Fibroblast of the conjunctiva (primary cell): ENCODE results near the gene HK3.

Experiments used
- DNase-seq: peaks from one replicate; pipeline ENCODE4 v3.0.0-alpha.2; 2010; ENCODE audit warnings: low read depth

HK3 gene

DNA sequence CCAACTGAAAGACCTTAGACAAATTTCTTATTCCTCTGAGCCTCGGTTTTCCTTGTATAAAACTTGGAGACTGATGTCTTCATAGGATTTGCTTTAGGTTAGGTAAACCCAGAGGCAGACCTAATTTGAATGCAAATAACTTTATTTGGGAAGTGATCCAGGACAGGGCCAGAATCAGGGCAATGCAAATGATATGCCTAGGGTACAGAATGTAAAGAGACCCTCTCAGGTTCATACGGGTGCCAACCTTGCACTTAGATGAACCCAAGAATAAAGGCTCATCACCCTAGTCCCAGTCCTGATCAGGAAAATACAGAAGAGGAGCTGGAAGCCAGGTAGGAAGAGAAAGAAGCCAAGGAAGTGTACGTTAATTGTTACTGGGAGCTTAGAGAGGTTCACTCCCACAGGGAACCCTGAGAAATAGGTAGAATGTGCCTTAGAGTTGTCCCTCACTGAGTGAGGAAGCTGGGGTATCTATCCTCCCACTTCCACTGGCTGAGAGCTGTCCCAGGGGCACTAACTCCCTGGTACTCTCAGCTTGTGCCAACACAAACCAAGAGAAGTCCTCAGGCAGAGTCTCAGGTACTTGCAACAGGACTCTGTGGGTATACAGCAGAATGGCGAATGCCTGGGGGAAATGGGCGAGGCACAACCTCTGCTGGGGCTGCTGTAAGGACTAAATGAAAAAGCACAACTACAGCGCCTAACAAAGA, 3.1 kb upstream of the HK3 start:
- DNase-seq: no peak

DNA sequence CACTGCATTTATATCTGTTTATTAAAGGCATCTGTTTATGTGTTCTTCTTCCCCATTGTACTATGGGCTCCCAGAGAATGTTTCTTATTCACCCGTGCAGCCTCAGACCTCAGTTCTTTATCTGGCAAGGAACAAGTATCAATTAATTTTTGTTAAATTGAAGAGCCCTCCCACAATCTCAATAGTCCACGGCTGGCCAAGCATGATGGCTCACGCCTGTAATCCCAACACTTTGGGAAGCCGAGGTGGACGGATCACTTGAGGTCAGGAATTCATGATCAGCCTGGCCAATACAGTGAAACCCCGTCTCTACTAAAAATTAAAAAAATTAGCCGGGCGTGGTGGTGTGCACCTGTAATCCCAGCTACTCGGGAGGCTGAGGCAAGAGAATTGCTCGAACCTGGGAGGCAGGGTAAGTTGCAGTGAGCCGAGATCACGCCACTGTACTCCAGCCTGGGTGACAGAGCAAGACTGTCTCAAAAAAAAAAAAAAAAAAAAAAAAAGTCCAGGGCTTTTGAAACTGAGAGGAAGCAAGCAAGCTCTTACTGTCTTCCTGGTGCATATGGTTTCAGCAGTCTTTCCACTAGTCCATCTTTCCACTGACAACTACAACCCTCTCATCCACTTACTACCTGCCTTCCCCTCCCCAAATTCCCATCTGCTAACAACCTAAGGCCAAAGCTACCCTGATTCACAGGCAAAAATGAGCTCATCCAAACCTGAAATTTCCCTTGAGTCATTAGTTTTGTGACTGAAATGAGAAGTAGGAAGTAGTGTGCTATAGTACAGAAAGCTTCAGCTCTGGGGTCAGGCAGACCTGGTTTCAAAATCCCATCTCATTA, 2.3 kb upstream of the HK3 start:
- DNase-seq: no peak

DNA sequence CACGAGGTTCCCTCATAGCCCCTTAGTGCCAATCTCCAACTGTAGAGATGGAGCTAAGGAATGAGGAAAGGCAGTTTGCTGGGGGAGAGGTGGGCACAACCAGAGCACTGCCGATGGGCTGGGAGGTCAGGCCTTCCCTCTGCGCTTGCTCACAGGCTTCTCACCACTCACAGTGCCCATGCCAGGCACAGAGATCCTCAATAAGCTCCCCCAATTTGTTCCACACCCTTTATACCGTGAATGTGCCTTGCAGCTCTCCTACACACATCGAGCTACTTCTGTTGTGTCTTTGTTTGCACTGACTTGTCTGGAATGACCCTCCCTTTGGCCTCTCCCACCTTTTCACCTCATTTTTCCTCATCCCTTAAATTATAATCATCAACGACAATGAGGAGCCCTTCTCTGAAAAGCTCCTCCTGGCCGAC, 1.6 kb upstream of the HK3 start:
- no peak for DNase-seq

DNA sequence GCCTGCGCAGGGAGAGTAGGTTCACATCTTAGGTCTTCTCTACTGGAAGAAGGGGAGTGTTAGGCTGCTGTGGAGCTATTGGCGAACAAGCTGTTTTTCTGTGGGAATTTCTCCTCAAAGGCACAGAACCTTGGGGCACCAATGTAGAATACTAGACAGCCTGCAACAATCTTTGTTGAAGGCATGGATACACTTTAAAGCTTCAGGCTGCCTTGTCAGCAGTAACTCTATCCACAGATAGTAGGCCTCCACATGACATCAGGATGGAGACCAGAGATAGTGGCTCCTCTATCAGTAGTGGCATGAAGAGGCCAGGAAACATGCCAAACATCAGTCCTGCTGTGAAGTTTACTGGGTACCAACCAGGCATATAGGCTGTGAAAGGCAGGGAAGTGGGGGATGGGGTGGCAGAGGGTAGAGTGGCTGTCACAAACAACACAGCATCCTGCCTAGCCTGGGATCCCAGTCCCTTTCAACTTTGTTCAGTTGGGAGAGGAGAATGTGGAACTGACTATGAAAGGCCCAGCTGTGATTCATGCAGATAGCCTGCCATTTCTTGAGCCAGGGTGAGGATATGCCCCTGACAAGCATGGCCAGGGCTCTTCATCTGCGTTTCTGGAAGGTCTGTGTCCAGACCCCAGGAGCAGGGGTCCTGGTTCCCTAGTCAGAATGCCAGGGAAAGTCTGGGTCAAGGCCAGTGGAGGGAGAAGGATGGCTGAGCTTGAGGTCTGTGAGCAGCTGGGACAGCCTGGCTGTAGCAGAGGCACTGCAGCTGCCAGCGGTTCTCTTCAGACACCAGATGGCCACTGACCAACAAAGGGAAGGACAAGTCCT, 1.0 kb upstream of the HK3 start:
- DNase-seq: no peak

DNA sequence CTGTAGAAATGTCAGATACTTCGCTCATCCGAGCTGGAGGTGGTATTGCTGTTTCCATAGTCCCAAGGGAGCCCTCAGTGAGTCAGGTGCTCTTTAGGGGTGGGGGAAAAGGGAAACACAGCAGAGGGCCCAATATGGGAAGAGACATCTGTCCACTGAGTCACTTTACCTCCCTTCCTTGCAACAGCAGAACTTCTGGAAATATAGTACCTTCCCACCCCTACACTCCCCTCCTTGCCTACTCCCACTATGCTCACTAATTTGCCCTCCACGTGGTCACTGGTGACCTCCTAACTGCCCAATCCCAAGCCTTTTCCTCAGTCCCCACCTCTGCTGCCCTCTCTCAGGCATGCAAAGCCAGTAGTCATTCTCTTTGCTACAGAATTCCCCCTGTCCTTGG, 1.9 kb downstream of the HK3 start:
- no peak for DNase-seq

DNA sequence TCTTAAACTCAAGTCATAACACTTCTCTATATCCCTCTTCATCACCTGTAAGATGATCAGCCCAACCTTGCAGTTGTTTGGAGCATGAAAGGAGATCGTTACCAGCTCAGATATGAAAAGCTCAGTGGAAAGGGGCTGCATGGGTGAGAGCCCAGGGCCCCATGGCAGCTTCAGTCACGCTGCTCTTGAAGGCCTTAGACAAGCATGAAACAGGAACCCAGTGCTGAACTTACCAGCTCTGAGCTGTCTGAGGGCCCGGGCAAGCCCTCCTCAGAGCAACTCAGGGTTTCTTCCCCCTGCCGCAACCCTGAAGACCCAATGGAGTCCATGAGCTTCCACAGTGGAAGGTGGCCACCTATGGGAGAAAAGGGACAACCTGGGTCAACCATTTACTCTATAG, 3.3 kb downstream of the HK3 start:
- DNase-seq: no peak

DNA sequence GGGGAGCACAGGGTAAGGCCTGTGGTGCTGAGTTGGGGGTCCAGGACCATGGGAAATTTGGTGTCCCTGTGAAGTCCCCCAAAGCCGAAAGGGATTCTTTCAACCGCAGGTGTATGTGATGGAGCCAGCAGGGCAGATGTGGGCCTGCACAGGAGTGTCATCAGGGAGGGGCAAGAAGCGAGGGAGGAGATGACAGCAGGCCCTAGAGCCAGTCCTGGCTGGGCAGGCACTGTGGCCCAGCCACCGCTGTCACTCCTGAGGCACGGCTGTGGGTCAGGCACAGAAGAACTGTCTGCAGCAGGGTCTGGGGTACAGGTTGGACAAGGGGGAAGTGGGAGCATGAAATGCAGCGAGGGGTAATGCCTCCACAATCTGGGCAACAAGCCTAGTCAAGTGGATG, 4.8 kb downstream of the HK3 start:
- no peak for DNase-seq

DNA sequence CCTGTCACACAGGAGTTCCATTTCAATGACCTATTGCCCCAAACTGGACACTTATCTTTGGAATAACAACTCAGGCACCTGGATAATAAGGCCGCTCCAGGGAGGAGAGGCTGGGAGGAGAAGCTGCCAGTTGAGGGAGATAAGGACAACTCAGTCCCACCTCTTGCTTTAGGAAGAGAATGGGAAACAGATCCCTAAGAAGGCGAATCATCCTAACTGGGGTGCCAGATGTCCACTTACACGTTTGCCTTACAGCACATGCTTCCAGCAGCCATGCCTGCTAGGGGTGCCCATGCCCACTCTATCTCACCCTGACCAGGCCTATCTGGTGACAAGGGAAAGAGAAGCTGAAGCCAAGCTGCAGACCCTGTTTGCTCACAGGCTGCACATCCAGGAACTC, 6.5 kb downstream of the HK3 start:
- no peak for DNase-seq

DNA sequence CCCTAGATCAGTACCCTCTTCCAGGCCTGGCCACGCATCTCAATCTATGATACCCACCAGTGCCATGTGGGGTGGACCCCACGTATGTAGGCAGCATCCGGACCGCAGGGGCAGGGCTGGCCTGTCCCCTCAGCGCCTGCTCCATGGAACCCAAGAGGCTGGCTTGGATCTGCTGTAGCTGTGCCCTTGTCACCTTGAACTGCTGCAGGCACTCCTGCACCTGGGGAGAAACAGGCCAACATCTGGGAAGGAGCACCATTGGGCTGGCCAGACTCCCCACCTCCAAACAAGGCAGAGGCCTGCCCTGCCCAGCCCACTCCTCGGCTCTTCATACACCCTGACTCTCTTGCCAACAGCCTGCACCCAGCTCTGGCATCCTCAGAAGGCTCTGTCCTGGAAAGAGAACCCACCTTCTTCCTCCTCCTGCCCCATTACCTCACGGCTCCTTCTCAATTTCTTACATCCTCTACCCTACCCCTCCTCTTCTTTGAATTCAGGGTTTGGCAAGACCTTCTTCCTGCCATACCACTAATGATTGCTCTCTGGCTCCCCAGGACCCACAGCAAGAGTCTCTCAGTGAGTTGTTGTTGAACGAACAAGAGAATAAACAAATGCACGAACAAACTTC, 7.7 kb downstream of the HK3 start:
- no peak for DNase-seq

DNA sequence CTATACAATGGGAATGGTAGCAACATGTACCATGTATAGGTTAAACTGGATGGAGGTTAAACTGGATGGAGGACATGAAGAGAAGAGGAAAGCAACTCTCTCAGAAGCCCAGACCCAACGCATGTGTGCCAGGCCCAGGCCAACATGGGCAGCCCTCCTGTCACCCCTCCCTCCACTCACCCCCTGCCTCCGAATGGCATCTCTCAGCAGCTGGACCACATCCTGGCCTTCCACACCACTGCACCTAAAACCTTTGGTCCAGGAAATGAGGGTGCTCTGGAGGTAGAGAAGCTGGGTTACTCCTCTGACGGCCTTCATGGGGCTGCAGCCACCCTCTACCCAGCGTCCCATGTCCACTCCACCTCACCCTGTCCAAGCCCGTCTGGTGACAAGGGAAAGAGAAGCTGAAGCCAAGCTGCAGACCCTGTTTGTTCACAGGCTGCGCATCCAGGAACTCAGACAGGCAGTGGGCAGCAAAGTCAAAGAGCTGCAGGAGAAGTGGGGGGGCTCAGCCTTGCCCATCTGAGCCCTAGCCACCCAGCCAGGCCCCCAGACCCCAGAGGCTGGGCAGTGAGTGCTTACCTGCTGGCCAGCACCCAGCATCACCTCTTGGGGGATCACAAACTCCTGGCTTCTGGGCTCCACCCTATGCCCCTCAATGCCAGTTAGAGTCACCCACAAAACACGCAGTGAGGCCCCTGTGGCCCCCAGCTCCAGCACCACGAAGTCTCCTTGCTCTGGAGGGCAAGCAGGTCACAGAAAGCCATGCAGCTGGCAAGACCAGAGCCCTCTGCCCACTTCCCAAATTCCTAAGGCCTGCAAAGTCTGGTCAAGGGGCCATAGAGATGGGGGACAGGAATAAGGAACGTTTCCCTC, 8.5 kb downstream of the HK3 start:
- no peak for DNase-seq

DNA sequence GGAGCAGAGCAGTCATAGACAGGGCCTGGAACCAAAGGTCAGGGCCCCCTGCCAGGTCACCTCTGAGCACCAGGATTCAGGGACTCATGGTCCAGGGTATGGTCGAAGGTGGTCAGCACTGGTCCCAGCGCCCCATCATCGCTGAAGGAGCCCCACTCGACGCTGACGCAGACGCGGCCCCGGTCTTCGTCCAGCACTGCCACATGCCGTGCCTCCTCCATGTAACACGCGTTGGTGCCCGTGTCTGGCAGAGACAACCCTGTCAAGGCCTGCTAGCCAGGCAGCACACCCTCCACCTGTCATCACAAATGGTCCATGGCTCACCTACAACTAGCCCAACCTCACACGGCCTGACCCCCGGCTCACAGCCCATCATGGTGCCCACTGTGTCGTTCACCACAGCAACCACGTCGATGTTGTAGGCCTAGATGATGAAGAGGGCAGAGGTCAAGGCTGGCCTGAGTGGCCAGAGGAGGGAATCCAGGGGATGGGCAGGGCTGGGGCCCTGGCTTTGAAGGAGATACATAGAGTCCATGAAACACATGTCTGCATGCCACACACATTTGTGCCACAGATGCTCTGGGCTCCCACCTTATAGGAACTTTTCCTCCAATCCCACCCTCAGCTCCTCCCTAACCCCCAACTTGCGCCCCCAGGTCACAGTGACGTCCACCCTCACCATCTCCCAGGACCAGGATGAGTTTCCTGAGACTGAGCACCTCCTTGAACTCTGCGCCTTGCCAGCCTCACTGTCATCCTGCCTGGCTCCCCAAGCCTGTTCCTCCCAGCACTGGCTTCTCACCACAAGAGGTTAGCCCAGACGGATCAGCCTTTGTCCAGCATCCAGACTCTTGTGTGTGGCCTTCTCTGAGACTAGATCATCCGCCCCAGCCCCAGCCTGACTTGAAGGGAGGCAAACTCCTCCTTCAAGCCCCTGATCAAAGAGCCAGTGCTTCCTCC, 9.5 kb downstream of the HK3 start:
- no peak for DNase-seq

DNA sequence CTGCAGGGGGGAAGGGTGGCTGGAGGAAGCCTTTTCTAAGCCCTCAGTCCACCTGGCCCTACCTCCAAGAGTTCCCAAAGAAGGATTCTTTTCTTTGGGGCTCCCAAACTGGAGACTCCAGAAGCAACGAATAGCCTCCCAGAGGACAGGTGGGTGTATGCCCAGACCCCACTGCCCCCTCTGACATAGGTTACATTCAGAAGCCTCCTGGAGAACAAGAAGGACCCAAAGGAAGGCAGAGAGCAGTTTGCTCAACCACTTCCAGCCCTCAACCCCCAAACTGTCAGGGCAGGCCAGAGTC, 10.3 kb downstream of the HK3 start:
- no peak for DNase-seq

DNA sequence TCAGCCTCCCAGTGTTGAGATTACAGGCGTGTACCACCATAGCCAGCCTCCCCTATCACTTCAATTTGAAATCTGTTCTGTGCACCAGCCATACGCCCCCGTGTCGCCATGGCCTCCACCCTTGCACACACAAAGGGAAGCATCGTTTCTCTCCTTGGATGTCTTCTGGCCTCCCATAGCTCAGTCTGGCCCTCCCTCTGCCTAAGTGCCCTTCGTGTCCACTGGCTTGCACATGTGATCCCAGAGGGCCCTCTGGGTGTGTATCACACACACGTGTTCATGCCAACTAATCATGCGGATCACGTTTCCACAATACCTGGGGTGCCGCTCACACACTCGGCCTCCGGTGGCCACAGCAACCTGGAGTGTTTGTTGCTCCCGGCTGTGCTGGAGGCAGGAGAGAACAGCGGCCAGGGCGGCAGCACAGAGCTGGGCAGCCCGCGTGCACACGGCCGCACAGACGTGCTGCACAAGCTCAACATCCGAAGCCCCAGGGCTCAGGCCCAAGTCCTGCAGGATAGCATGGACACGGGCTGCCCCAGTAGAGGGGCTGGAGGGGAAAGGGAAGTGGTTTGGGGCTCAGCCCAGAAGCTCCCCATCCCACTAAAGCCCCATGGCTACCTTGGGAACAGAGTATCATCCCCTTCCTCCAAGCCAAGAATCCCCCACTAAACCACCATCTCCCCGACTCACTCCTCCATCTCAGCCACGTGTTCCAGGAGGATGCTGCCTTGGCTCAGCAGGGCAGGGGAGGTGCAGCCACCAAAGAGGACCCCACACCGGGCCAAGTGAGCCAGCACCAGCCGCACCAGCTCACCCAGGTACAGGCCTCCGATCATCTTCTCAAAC, 10.9 kb downstream of the HK3 start:
- no peak for DNase-seq

DNA sequence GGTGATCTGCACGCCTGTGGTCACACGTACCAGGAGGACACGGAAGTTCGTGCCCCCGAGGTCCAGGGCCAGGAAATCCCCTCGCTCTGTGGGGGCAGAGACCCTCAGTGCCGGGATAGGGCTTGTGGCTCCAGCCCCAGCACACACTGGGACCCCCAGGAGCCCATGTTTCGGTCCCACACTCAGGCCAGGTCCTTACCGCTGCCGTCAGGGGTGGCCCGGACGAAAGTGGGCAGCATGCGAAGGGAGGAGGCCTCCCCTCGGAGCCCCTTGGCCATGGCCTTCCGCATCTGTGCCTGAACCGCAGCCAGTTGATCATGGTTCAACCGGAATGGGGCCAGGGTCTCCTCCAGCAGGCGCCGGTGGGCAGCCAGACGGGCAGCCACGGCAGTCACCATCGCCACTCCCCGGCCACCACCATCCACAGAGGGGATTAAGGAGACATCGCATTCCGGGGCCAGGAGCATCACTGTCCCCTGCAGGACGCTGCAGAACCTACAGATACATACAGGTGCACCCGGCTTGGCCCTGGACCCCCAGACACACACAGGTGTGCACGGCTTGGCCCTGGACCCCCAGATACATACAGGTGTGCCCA, 11.8 kb downstream of the HK3 start:
- DNase-seq: no peak

DNA sequence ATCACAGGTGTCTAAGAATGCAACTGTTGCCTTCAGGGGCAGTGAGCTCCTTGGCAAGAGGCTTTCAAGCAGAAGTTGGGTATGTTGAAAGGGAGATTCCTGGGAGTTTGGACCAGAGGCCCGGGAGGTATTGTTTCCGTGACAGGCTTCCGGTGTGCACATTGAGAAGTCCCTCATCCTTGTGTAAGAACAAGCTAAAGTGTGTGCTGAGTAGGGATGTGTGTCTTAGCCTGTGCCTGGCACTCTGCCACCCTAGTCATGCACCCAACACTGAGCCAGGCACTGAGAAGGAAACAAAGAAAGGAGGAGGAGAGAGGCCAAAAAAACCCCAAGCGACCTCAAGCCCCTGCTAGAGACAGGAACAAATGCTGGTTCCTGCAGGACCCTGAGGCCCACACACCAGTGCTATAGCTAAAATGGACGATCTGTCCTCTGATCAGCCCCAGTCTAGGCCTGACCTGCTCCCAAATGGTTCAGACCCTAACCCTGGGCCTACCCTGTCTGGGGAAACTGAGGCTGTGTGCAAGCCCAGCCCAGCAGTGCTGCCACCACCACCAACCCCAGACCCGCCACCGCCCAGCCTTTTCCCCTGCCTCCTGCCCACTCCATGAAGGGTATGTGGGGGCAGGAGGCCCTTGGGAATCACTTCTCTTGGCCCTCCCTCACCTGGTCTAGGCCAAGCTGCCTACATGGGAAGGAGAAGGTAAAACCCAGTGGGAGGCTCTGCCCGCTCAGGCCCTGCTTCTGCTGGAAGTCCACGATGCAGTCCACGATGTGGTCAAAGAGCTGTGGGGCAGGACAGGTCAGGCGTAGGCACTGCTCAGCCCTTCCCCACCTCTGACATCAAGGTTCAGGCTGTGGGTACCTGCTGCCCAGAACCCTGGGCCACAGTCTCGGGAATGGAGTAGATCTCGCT, 12.6 kb downstream of the HK3 start:
- DNase-seq: no peak

DNA sequence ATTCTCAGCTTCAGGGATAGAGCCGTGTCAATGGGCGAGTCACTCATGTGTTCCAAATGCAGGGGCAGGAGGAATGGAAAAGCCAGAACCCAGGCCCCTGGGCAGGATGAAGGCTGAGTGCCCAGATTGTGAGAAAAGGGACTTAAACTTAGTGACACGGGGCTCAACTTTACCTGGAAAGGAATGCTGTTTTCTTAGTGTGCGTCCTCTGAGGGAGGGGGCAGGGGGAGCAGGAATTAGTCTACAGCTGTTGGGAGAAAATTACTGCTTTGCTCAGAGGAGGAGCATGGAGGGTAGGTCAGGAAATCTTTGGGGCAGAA, 14.6 kb downstream of the HK3 start:
- DNase-seq: no peak

DNA sequence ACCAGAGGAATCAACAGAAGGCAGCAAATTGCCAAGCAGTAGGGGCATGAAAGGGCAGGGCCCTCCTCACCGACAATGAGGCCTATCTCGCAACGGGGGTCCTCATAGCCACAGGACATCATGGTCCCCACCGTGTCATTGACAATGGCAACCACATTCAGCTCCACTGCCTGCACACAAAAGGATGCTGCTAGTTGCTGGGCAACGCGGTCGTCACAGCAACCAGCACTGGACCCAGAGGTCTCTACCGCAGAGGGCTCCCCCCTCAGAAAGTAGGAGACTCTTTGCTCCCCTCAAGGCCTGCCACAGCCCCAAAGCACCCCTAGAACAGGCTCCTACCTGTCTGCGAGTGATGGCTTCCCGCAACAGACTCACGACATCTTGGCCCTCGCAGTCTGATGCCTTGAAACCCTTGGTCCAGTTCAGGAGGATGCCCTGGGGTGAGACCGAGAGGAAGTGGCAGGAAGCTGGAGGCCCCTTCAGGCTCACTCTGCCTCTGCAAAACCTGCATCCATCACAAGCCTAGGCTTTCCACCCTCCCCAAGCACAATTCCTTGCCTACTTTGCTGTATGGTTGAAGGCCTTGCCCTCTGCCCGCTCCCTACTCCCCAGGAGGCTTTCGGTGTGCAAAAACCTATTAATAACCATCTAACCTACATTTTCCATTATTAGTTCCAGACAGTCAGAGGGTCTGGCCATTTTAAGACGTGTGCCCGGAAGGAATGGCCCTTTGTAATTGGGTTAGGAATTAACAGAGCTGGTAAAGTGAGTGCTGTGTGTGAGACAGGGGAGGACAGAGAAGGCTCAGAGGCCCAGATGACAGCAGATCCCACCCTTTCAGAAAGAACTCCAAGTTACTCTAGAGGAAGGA, 15.2 kb downstream of the HK3 start:
- DNase-seq: no peak
